ENCODE data around the gene GOLGA6L10.
"Not testable (repeated sequence)": the region's sequence is repeated elsewhere in the genome, so short reads cannot be mapped to it uniquely, and the experiment has no call there.

GOLGA6L10 gene

DNA sequence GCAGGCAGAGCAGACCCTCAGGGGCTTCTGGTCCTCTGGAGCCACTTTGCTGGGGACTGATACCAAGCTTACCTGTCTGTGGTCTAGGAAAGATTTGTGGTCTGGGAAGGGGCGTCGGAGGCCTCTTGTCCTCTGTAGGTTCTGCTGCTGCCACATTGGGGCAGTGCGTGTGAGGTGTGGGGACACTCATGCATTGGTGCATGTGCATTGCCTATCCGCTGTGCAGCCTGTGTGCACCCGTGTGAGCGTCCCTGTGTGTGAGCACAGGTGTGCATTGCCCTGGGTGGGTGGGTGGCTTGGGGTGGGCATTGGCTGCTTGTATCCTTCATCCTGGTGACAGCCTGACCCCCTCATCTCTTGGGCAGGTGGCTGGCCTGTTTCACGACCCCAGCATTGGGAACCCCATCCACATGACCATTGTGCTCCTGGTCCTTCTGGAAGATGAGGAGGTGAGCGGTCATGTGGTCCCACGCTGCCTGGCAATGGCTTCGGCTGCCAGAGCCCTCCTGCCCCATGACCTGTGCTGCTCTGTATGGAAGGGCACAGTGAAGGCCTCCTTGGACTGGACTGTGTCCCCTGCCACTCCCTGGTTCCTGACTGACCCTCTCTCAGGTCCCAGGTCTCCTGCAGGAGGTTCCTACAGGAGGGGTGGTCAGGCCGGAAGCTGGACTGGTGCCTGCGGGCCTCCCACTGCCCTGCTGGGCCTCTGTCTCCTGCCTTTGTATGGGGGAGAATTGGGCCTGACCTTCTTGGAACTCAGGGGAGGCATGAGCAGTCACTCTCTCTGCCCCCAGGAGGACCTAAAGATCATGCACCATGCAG lies 45.1 kb downstream of the GOLGA6L10 start:
- no peak for DNase-seq (ENCODE audit: low read depth, low spot score)
- no peaks in the 10 kb centered on the region for H3K36me3 ChIP-seq (ENCODE audit: insufficient read depth, insufficient read length, low read length)
- no peaks in the 10 kb centered on the region for H3K9me3 ChIP-seq (ENCODE audit: insufficient read depth, low read length)
- TF ChIP-seq SUZ12 (IDR thresholded peaks at IDR 0.05; ENCODE audit: extremely low read depth, insufficient read depth, insufficient read length), result no peak
- no peak for TF ChIP-seq YY1 (IDR thresholded peaks at IDR 0.05; ENCODE audit: insufficient read depth, insufficient read length)
- no peak for TF ChIP-seq ZNF274 (IDR thresholded peaks at IDR 0.05; ENCODE audit: low read depth, low read length)
- no peaks in the 10 kb centered on the region for H3K4me1 ChIP-seq (ENCODE audit: insufficient read depth, insufficient read length)
- H3K27me3 ChIP-seq (ENCODE audit: insufficient read depth, insufficient read length), result no peaks in the 10 kb centered on the region
- H3K4me3 ChIP-seq (ENCODE audit: insufficient read length, low read depth), result no peak overlapping the region
- H3K9ac ChIP-seq (ENCODE audit: insufficient read length, low read depth), result no peak overlapping the region

DNA sequence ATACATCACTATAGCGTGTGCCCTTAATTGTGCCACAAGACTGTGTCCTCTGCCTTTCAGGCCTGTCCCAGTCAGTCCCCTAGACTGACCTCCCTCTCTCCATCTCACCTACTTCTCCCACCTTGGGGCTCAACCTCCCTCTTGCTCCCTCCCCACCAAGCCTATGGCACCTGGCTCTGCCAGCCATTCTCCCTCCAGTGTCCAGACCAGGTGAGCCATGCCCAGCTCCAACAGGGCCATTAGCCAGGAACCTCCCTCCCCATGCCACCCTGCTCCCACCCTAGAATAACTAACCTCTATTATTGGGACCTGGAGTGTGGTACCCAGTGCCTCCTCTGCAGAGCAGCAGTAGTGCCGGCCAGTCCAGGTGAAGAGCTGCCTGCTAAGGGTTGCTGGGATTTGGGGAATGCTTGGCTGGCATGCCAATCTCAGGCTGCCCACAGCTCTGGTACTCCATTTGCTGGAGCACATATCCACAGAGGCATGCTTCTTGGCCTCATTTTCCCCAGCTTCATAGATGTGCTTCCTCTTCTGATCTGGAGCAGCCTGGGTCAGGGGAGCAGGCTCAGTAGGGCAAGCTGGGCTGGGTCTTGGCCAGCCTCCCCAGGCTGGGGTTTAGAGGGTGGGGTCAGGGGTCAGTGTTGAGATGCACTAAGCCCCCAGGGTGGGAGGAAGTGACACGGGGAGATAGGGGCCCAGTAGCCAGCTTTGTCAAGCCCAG lies 47.8 kb downstream of the GOLGA6L10 start:
- H3K9ac ChIP-seq (ENCODE audit: insufficient read length, low read depth), result no peak overlapping the region
- H3K4me3 ChIP-seq (ENCODE audit: insufficient read length, low read depth), result no peak overlapping the region
- no peaks in the 10 kb centered on the region for H3K4me1 ChIP-seq (ENCODE audit: insufficient read depth, insufficient read length)
- no peaks in the 10 kb centered on the region for H3K36me3 ChIP-seq (ENCODE audit: insufficient read depth, insufficient read length, low read length)
- H3K9me3 ChIP-seq (ENCODE audit: insufficient read depth, low read length), result no peaks in the 10 kb centered on the region
- no peaks in the 10 kb centered on the region for H3K27me3 ChIP-seq (ENCODE audit: insufficient read depth, insufficient read length)
- DNase-seq (ENCODE audit: low read depth, low spot score), result no peak
- TF ChIP-seq ZNF274 (IDR thresholded peaks at IDR 0.05; ENCODE audit: low read depth, low read length), result no peak
- no peak for TF ChIP-seq YY1 (IDR thresholded peaks at IDR 0.05; ENCODE audit: insufficient read depth, insufficient read length)
- no peak for TF ChIP-seq SUZ12 (IDR thresholded peaks at IDR 0.05; ENCODE audit: extremely low read depth, insufficient read depth, insufficient read length)

DNA sequence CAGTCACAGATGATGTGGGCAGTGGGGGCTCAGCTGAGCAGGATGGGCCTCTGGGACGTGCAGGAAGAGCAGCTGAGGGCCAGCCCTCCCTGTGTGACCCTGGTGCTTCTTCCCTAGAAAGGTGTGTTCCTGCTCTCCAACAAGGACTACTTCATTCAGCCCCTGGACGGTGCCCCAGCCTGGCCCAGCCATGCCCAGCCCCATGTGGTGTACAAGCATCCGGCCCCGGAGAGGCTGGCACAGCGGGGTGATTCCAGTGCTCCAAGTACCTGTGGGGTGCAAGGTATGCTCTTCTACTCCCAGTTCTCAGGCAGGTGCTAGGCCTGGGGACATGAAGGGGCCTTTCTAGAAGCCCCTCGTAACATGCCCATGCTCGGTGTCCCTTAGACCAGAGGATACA lies 48.4 kb downstream of the GOLGA6L10 start:
- Histone ChIP-seq H3K9me3 (ENCODE audit: insufficient read depth, low read length) (no peaks in the 10 kb centered on the region), H3K4me3 (ENCODE audit: insufficient read length, low read depth) (no peak overlapping the region), H3K4me1 (ENCODE audit: insufficient read depth, insufficient read length) (no peaks in the 10 kb centered on the region), H3K36me3 (ENCODE audit: insufficient read depth, insufficient read length, low read length) (no peaks in the 10 kb centered on the region), H3K9ac (ENCODE audit: insufficient read length, low read depth) (no peak overlapping the region), H3K27me3 (ENCODE audit: insufficient read depth, insufficient read length) (no peaks in the 10 kb centered on the region)
- TF ChIP-seq YY1 (IDR thresholded peaks at IDR 0.05; ENCODE audit: insufficient read depth, insufficient read length), result no peak
- TF ChIP-seq ZNF274 (IDR thresholded peaks at IDR 0.05; ENCODE audit: low read depth, low read length), result no peak
- TF ChIP-seq SUZ12 (IDR thresholded peaks at IDR 0.05; ENCODE audit: extremely low read depth, insufficient read depth, insufficient read length), result no peak
- no peak for DNase-seq (ENCODE audit: low read depth, low spot score)

DNA sequence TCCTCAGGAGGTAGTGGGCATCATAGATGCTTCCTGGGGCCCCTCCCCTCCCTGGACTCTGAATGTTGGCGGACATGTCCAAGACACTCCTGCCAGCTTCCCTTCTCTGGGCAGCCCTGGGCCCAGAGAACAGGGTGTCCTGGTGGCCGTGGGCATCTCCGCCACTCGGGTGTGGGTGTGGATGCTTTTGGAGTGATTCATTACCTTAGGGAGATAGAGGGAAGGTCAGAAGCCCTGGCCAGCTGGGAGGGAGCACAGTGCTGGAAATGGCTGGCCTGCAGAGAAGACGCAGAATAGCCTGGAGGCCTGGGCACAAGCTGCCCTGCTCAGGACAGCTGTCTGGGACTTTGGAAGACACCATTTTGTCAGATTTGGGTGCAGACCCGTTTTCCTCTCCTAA lies 48.9 kb downstream of the GOLGA6L10 start:
- not testable (repeated sequence) for H3K27me3 ChIP-seq (ENCODE audit: insufficient read depth, insufficient read length); H3K4me3 ChIP-seq (ENCODE audit: insufficient read length, low read depth); DNase-seq (ENCODE audit: low read depth, low spot score)

DNA sequence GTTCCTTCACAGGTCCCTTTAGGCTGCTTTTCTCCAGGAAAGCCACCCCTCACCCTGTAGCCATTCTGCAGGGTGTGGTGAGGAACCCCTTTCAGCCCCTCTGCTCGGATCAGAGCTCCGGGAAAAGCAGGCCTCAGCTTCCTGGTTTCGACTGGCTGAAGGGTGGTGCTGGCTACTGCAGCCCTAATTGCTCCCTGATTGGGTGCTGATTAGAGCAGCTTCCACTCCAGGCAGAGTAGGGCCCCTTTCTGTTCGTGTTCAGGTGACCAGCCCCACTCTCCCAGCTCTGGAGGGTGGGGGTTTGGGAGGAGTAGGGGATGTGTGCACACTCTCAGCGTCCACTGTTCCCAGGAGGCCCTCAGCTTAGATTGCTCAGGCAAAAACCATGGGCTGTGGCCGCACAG lies 49.8 kb downstream of the GOLGA6L10 start:
- H3K4me1 ChIP-seq (ENCODE audit: insufficient read depth, insufficient read length); H3K9ac ChIP-seq (ENCODE audit: insufficient read length, low read depth); H3K9me3 ChIP-seq (ENCODE audit: insufficient read depth, low read length); H3K36me3 ChIP-seq (ENCODE audit: insufficient read depth, insufficient read length, low read length); DNase-seq (ENCODE audit: low read depth, low spot score); H3K4me3 ChIP-seq (ENCODE audit: insufficient read length, low read depth); H3K27me3 ChIP-seq (ENCODE audit: insufficient read depth, insufficient read length): not testable (repeated sequence)

More for the DNA sequence above, 48.9 kb downstream of the GOLGA6L10 start:
- H3K36me3 ChIP-seq (ENCODE audit: insufficient read depth, insufficient read length, low read length); H3K4me1 ChIP-seq (ENCODE audit: insufficient read depth, insufficient read length); H3K9me3 ChIP-seq (ENCODE audit: insufficient read depth, low read length); H3K9ac ChIP-seq (ENCODE audit: insufficient read length, low read depth): not testable (repeated sequence)

DNA sequence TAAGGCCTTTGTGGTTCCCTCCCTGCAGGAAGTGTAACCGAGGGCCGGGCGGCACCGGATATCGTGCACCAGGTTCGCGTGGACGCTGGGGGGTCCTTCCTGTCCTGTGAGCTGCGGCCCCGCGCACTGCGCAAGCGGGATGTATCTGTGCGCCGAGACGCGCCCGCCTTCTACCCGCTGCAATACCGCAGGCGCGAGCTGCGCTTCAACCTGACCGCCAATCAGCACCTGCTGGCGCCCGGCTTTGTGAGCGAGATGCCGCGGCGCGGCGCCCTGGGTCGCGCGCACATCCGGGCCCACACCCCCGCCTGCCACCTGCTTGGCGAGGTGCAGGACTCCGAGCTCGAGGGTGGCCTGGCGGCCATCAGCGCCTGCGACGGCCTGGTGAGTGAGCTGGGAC lies 50.8 kb downstream of the GOLGA6L10 start:
- no peak overlapping the region for H3K4me3 ChIP-seq (ENCODE audit: insufficient read length, low read depth)
- H3K4me1 ChIP-seq (ENCODE audit: insufficient read depth, insufficient read length), result peaks cover 3% of the 10 kb centered on the region
- no peaks in the 10 kb centered on the region for H3K36me3 ChIP-seq (ENCODE audit: insufficient read depth, insufficient read length, low read length)
- H3K27me3 ChIP-seq (ENCODE audit: insufficient read depth, insufficient read length), result no peaks in the 10 kb centered on the region
- no peak overlapping the region for H3K9ac ChIP-seq (ENCODE audit: insufficient read length, low read depth)
- no peak for TF ChIP-seq SUZ12 (IDR thresholded peaks at IDR 0.05; ENCODE audit: extremely low read depth, insufficient read depth, insufficient read length)
- TF ChIP-seq ZNF274 (IDR thresholded peaks at IDR 0.05; ENCODE audit: low read depth, low read length), result no peak
- no peak for TF ChIP-seq YY1 (IDR thresholded peaks at IDR 0.05; ENCODE audit: insufficient read depth, insufficient read length)
- no peak for DNase-seq (ENCODE audit: low read depth, low spot score)
- no peaks in the 10 kb centered on the region for H3K9me3 ChIP-seq (ENCODE audit: insufficient read depth, low read length)

DNA sequence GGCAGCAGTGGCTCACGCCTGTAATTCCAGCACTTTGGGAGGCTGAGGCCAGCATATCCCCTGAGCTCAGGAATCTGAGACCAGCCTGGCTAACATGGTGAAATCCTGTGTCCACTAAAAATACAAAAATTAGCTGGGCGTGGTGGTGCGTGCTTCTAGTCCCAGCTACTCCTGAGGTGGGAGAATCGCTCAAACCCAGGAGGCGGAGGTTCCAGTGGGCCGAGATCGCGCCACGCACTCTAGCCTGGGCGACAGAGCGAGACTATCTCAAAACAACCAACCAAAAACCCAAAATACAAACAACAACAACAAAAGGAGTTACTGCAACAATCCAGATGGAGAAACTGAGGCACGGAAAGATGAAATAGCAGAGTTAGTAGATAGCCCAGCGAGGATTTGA lies 51.2 kb downstream of the GOLGA6L10 start:
- no peaks in the 10 kb centered on the region for H3K9me3 ChIP-seq (ENCODE audit: insufficient read depth, low read length)
- no peaks in the 10 kb centered on the region for H3K27me3 ChIP-seq (ENCODE audit: insufficient read depth, insufficient read length)
- DNase-seq (ENCODE audit: low read depth, low spot score), result no peak
- TF ChIP-seq YY1 (IDR thresholded peaks at IDR 0.05; ENCODE audit: insufficient read depth, insufficient read length), result no peak
- no peak for TF ChIP-seq ZNF274 (IDR thresholded peaks at IDR 0.05; ENCODE audit: low read depth, low read length)
- TF ChIP-seq SUZ12 (IDR thresholded peaks at IDR 0.05; ENCODE audit: extremely low read depth, insufficient read depth, insufficient read length), result no peak
- no peaks in the 10 kb centered on the region for H3K36me3 ChIP-seq (ENCODE audit: insufficient read depth, insufficient read length, low read length)
- H3K4me3 ChIP-seq (ENCODE audit: insufficient read length, low read depth), result no peak overlapping the region
- H3K9ac ChIP-seq (ENCODE audit: insufficient read length, low read depth), result no peak overlapping the region
- H3K4me1 ChIP-seq (ENCODE audit: insufficient read depth, insufficient read length), result peaks cover 3% of the 10 kb centered on the region

Data from NT2/D1 (cell line).